A549 (cell line): ENCODE measurements around the gene SPINDOC. TPM values are rescaled to one million over a fixed set of nuclear protein-coding genes. Genes with fewer than 3 reads are reported as not detected.

Source experiments
- ATAC-seq, 2 experiments: fragments of 200-7000 bp in 1 of 2; fragments of >200 bp in 1 of 2; cut with Nextera tagmentation in 1 of 2; cut with Tn5 transposase in 1 of 2; 3 replicates each; pipeline versions ENCODE4 v1.8.0 to v1.9.1; 2018 to 2020; ENCODE audit warnings: mild to moderate bottlenecking in 1 of 2, moderate library complexity in 1 of 2
- CTCF ChIA-PET: fragments of 300-600 bp; sonication (Branson Sonifier 250); formaldehyde crosslinking; extraction: SDS; loops from one replicate; lab custom pipeline; 2021; ENCODE audit warnings: antibody characterized with exemption, inconsistent platforms; lab: Yijun Ruan, JAX
- POLR2A ChIA-PET: fragments of 350-600 bp; formaldehyde crosslinking; extraction: SDS; loops from one replicate; lab custom pipeline; 2021; ENCODE audit warnings: antibody characterized with exemption, inconsistent platforms; lab: Yijun Ruan, JAX
- DNase-seq, 2 experiments: peaks; one replicate each; pipeline versions ENCODE4 v3.0.0 to v3.0.0-alpha.2; 2011 to 2016; ENCODE audit warnings: low read depth in 1 of 2, low spot score in 1 of 2
- FAIRE-seq: peaks from 2 replicates; lab custom pipeline; 2011; peaks lifted over from hg19 to GRCh38; lab: Jason Lieb, UNC
- H3K27ac ChIP-seq, 2 experiments: fragments of >200 bp; sonication (Bioruptor Twin); formaldehyde crosslinking; 3 replicates each; pipeline ENCODE4 v1.5.1; 2016 to 2017
- H3K4me1 ChIP-seq: fragments of >200 bp; sonication (Bioruptor Twin); formaldehyde crosslinking; 3 replicates; pipeline ENCODE4 v1.6.1; 2016
- H3K4me2 ChIP-seq: fragments of >200 bp; sonication (Bioruptor Twin); formaldehyde crosslinking; 3 replicates; pipeline ENCODE4 v1.6.1; 2016
- H3K4me3 ChIP-seq: fragments of >200 bp; sonication (Bioruptor Twin); formaldehyde crosslinking; 3 replicates; pipeline ENCODE4 v1.5.1; 2016
- H3K9me3 ChIP-seq: fragments of >200 bp; sonication (Bioruptor Twin); formaldehyde crosslinking; 3 replicates; pipeline ENCODE4 v1.6.1; 2016
- CBX8 ChIP-seq: fragments of 200-600 bp; sonication (generic); IDR thresholded peaks from 2 replicates; pipeline ENCODE4 v1.6.1; 2016
- CEBPB ChIP-seq, 2 experiments: fragments of >200 bp in 1 of 2; sonication (Bioruptor Twin) in 1 of 2; formaldehyde crosslinking in 1 of 2; IDR thresholded peaks; 2 replicates each; pipeline ENCODE4 v1.6.1; 2012 to 2016
- CHD4 ChIP-seq: fragments of 200-600 bp; sonication (generic); IDR thresholded peaks from 2 replicates; pipeline ENCODE4 v1.6.1; 2016; ENCODE audit warnings: antibody characterized with exemption, mild to moderate bottlenecking, borderline replicate concordance
- EHF ChIP-seq: fragments of 250-450 bp; sonication (Bioruptor Pico); IDR thresholded peaks from 2 replicates; pipeline ENCODE4 v1.5.0; 2020; ENCODE audit warnings: mild to moderate bottlenecking
- ESRRA ChIP-seq: fragments of 150-350 bp; IDR thresholded peaks from 2 replicates; pipeline ENCODE4 v1.6.1; 2014; ENCODE audit warnings: mild to moderate bottlenecking, low read length, borderline replicate concordance
- FOSB ChIP-seq: fragments of 250-450 bp; sonication (Bioruptor Pico); IDR thresholded peaks from 2 replicates; pipeline ENCODE4 v1.5.0; 2020; ENCODE audit warnings: mild to moderate bottlenecking, moderate library complexity
- GATA3 ChIP-seq: IDR thresholded peaks from 2 replicates; pipeline ENCODE4 v1.6.1; 2012; ENCODE audit warnings: borderline replicate concordance
- HEYL ChIP-seq: fragments of 250-450 bp; sonication (Bioruptor Pico); IDR thresholded peaks from 2 replicates; pipeline ENCODE4 v1.8.0; 2021; ENCODE audit warnings: mild to moderate bottlenecking, moderate library complexity
- HOXA7 ChIP-seq: fragments of 250-450 bp; sonication (Bioruptor Pico); IDR thresholded peaks from 2 replicates; pipeline ENCODE4 v1.5.0; 2020; ENCODE audit warnings: mild to moderate bottlenecking, moderate library complexity
- NPAS2 ChIP-seq: fragments of 250-450 bp; sonication (Bioruptor Pico); IDR thresholded peaks from 2 replicates; pipeline ENCODE4 v1.8.0; 2022; ENCODE audit warnings: mild to moderate bottlenecking, moderate library complexity, borderline replicate concordance
- PHF8 ChIP-seq: fragments of 200-600 bp; sonication (generic); IDR thresholded peaks from 2 replicates; pipeline ENCODE4 v1.6.1; 2016; ENCODE audit warnings: low read depth, mild to moderate bottlenecking, antibody characterized with exemption, moderate library complexity, borderline replicate concordance
- POLR2A ChIP-seq: IDR thresholded peaks from 2 replicates; pipeline ENCODE4 v1.6.1; 2012; ENCODE audit warnings: mild to moderate bottlenecking, low read length
- ZC3H11A ChIP-seq: fragments of 450-650 bp; IDR thresholded peaks from 2 replicates; pipeline ENCODE4 v1.6.1; 2014; ENCODE audit warnings: antibody characterized with exemption, mild to moderate bottlenecking
- ZNF302 ChIP-seq: fragments of 250-450 bp; sonication (Bioruptor Pico); IDR thresholded peaks from 2 replicates; pipeline ENCODE4 v1.9.0; 2021; ENCODE audit warnings: inconsistent platforms, mild to moderate bottlenecking, moderate library complexity
- WGBS: methylation state at CpG from one replicate; pipeline ENCODE4 v1.1.6; 2017; ENCODE audit errors: missing lambda C conversion rate; 5-methylcytosine and 5-hydroxymethylcytosine counted together
- polyA plus RNA-seq, 4 experiments: library from polyadenylated mRNA; depleted of rRNA in 3 of 4; stranded (reverse); fragments of >200 nt; fragmentation: RNase III in 1 of 4; extraction: RNeasy Plus Mini Kit Qiagen cat#74134 plus additional on column Dnase treatment in 1 of 4; gene quantifications; 2 replicates in 3 of 4; 3 replicates in 1 of 4; pipeline ENCODE4 v1.2.3, GENCODE V29; 2011 to 2017
- TF ChIP-seq, protein P1 (sequence below): fragments of >200 bp; sonication (Bioruptor Twin); formaldehyde crosslinking; IDR thresholded peaks from 2 replicates; pipeline ENCODE4 v1.6.1; 2016
- TF ChIP-seq, protein P2 (sequence below): fragments of >200 bp; sonication (Bioruptor Twin); formaldehyde crosslinking; IDR thresholded peaks from 3 replicates; pipeline ENCODE4 v1.5.1; 2016
- TF ChIP-seq, protein P3 (sequence below): fragments of 200-600 bp; sonication (generic); IDR thresholded peaks from 2 replicates; pipeline ENCODE4 v1.6.1; 2016; ENCODE audit warnings: antibody characterized with exemption, mild to moderate bottlenecking, moderate library complexity
- TF ChIP-seq, protein P4 (sequence below): fragments of 250-450 bp; sonication (Bioruptor Pico); IDR thresholded peaks from 2 replicates; pipeline ENCODE4 v1.5.0; 2020; ENCODE audit warnings: low read depth, mild to moderate bottlenecking, moderate library complexity
- TF ChIP-seq, protein P5 (sequence below): fragments of 450-650 bp; IDR thresholded peaks from 2 replicates; pipeline ENCODE4 v1.6.1; 2014; ENCODE audit warnings: antibody characterized with exemption
- TF ChIP-seq, protein P6 (sequence below): fragments of 150-350 bp; IDR thresholded peaks from 2 replicates; pipeline ENCODE4 v1.6.1; 2014; ENCODE audit warnings: low read depth, mild to moderate bottlenecking, low read length
- TF ChIP-seq, protein P7 (sequence below): fragments of >200 bp; sonication (Bioruptor Twin); formaldehyde crosslinking; IDR thresholded peaks from 3 replicates; pipeline ENCODE4 v1.6.1; 2016

SPINDOC gene
- polyA plus RNA-seq, 2 of the 4 experiments (the other 2 are of a cell fraction) = 17.6 to 34.8 TPM

DNA sequence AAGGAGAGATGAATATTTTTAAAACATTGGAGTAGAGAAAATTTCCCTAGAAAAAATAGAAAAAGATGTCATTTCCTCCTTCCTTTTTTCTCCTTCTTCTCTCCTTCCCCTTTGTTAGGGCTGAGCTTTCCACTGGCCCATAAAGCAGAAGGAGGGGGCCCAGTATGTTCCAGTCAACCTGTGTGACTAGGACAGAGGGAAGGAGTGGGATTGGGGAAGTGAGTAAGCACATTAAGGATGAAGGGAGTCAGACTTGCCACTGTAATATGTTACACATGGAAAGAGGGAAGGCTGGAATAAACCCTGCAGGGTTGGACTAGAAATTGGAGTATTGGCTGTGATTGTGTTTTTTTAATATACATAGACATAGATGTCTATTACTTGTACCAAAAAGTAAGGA is 20.1 kb upstream of the SPINDOC start:
- DNase-seq = no peak
- no peak overlapping the region for H3K4me2 ChIP-seq
- ATAC-seq = no peak
- CTCF ChIA-PET = interaction anchor here (1.4 kb wide), 1 partner anchor 25 kb away, joined by 3 read pairs; the partner anchor contains the start of gene ZFTA
- peaks cover 16% of the 10 kb centered on the region; the same call in 2 of the 3 replicates for H3K9me3 ChIP-seq
- no peak overlapping the region for H3K27ac ChIP-seq
- FAIRE-seq = no peak
- TF ChIP-seq, protein P1, sequence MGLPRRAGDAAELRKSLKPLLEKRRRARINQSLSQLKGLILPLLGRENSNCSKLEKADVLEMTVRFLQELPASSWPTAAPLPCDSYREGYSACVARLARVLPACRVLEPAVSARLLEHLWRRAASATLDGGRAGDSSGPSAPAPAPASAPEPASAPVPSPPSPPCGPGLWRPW = no peak
- TF ChIP-seq, protein P2, sequence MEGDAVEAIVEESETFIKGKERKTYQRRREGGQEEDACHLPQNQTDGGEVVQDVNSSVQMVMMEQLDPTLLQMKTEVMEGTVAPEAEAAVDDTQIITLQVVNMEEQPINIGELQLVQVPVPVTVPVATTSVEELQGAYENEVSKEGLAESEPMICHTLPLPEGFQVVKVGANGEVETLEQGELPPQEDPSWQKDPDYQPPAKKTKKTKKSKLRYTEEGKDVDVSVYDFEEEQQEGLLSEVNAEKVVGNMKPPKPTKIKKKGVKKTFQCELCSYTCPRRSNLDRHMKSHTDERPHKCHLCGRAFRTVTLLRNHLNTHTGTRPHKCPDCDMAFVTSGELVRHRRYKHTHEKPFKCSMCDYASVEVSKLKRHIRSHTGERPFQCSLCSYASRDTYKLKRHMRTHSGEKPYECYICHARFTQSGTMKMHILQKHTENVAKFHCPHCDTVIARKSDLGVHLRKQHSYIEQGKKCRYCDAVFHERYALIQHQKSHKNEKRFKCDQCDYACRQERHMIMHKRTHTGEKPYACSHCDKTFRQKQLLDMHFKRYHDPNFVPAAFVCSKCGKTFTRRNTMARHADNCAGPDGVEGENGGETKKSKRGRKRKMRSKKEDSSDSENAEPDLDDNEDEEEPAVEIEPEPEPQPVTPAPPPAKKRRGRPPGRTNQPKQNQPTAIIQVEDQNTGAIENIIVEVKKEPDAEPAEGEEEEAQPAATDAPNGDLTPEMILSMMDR = no peak
- no peak for TF ChIP-seq CBX8
- TF ChIP-seq, protein P3, sequence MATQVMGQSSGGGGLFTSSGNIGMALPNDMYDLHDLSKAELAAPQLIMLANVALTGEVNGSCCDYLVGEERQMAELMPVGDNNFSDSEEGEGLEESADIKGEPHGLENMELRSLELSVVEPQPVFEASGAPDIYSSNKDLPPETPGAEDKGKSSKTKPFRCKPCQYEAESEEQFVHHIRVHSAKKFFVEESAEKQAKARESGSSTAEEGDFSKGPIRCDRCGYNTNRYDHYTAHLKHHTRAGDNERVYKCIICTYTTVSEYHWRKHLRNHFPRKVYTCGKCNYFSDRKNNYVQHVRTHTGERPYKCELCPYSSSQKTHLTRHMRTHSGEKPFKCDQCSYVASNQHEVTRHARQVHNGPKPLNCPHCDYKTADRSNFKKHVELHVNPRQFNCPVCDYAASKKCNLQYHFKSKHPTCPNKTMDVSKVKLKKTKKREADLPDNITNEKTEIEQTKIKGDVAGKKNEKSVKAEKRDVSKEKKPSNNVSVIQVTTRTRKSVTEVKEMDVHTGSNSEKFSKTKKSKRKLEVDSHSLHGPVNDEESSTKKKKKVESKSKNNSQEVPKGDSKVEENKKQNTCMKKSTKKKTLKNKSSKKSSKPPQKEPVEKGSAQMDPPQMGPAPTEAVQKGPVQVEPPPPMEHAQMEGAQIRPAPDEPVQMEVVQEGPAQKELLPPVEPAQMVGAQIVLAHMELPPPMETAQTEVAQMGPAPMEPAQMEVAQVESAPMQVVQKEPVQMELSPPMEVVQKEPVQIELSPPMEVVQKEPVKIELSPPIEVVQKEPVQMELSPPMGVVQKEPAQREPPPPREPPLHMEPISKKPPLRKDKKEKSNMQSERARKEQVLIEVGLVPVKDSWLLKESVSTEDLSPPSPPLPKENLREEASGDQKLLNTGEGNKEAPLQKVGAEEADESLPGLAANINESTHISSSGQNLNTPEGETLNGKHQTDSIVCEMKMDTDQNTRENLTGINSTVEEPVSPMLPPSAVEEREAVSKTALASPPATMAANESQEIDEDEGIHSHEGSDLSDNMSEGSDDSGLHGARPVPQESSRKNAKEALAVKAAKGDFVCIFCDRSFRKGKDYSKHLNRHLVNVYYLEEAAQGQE = no peak
- TF ChIP-seq HOXA7 = no peak
- no peak for TF ChIP-seq ZNF302 (CRISPR knock-in tag)
- no peak for TF ChIP-seq POLR2A
- POLR2A ChIA-PET = no interaction called here
- no peak overlapping the region for H3K4me3 ChIP-seq
- H3K4me1 ChIP-seq = no peaks in the 10 kb centered on the region

DNA sequence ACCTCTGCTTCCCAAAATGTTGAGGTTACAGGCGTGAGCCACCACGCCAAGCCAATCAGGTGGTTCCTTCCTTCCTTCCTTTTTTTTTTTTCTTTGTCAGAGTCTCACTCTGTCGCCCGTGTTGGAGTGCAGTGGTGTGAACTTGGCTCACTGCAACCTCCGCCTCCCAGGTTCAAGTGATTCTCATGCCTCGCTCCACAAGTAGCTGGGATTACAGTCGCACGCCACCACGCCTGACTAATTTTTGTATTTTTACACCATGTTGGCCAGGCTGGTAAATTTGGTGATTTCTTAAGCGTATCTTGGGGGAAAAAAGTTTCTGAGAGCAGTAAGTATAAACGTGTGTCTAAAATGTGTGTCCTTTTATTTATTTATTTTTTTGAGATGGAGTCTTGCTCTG is 18.2 kb upstream of the SPINDOC start:
- Histone ChIP-seq H3K4me3 (no peak overlapping the region), H3K4me2 (no peak overlapping the region), H3K9me3 (peaks cover 16% of the 10 kb centered on the region; the same call in 2 of the 3 replicates), H3K27ac (no peak overlapping the region), H3K4me1 (no peaks in the 10 kb centered on the region)
- no peak for DNase-seq
- no peak for FAIRE-seq
- ATAC-seq = no peak
- ChIA-PET CTCF (no interaction called here), POLR2A (no interaction called here)
- WGBS = 86% methylated on average over 11 of the region's 11 CpGs
- TF ChIP-seq ESRRA (no peak), POLR2A (no peak), ZNF302 (CRISPR knock-in tag) (no peak), ZC3H11A (no peak), PHF8 (no peak), GATA3 (no peak), NPAS2 (CRISPR knock-in tag) (no peak), EHF (CRISPR knock-in tag) (no peak), CEBPB (IDR thresholded peaks at IDR 0.05) (no peak), HEYL (no peak), FOSB (CRISPR knock-in tag) (no peak), CHD4 (no peak)
- TF ChIP-seq, protein P4, sequence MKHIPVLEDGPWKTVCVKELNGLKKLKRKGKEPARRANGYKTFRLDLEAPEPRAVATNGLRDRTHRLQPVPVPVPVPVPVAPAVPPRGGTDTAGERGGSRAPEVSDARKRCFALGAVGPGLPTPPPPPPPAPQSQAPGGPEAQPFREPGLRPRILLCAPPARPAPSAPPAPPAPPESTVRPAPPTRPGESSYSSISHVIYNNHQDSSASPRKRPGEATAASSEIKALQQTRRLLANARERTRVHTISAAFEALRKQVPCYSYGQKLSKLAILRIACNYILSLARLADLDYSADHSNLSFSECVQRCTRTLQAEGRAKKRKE = no peak
- TF ChIP-seq, protein P5, sequence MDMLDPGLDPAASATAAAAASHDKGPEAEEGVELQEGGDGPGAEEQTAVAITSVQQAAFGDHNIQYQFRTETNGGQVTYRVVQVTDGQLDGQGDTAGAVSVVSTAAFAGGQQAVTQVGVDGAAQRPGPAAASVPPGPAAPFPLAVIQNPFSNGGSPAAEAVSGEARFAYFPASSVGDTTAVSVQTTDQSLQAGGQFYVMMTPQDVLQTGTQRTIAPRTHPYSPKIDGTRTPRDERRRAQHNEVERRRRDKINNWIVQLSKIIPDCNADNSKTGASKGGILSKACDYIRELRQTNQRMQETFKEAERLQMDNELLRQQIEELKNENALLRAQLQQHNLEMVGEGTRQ = no peak
- TF ChIP-seq, protein P6, sequence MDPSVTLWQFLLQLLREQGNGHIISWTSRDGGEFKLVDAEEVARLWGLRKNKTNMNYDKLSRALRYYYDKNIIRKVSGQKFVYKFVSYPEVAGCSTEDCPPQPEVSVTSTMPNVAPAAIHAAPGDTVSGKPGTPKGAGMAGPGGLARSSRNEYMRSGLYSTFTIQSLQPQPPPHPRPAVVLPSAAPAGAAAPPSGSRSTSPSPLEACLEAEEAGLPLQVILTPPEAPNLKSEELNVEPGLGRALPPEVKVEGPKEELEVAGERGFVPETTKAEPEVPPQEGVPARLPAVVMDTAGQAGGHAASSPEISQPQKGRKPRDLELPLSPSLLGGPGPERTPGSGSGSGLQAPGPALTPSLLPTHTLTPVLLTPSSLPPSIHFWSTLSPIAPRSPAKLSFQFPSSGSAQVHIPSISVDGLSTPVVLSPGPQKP = no peak
- TF ChIP-seq, protein P7, sequence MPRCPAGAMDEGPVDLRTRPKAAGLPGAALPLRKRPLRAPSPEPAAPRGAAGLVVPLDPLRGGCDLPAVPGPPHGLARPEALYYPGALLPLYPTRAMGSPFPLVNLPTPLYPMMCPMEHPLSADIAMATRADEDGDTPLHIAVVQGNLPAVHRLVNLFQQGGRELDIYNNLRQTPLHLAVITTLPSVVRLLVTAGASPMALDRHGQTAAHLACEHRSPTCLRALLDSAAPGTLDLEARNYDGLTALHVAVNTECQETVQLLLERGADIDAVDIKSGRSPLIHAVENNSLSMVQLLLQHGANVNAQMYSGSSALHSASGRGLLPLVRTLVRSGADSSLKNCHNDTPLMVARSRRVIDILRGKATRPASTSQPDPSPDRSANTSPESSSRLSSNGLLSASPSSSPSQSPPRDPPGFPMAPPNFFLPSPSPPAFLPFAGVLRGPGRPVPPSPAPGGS = no peak
- TF ChIP-seq, protein P2 = no peak
